Stimulated activated CD4-positive, alpha-beta T cell treated with anti-CD3 and anti-CD28 coated beads, Interleukin-15, amount 100 ng/mL, for 1 hour (primary cell): ENCODE results near the gene IFITM5.
"Not testable (repeated sequence)": the region's sequence is repeated elsewhere in the genome, so short reads cannot be mapped to it uniquely, and the experiment has no call there.

Source experiments
- DNase-seq, 2 donors: peaks; one replicate each; pipeline ENCODE4 v3.0.0-alpha.2; 2020; ENCODE audit warnings: low read depth in 1 of 2, low spot score in 1 of 2

The IFITM5 gene

DNA sequence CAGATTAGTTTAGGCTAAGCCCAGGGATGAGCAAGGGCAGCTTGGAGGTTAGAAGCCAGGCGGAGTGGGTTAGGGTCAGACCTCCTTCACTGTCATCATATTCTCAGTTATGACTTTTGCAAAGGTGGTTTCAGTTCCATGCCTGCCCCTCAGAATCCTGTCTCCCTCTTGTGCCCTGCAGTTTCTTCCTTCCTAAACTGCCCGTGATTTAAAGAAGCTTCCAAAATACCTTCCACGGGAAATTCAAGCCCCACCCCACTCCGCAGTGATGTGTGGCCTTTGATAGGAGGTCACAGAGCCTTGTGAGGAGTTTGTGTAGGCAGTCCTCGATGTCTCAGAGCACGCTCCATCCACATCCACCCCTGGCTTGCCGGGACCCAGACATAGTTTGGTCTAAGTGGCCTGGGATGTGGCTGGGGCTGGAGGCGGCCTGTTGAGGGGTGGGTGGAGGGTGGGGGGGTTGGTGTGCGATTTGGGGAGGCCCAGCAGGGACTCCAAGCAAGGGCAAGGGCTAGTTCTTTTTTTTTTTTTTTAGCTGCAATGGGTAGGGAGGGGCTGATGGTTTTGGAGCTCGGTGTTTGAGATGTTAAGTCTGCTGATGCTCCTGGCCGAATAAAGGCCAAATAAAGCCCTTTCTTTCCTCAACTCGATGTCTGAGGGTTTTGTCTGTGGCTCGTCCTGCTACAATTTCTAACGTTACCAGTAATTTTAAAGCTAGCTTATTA lies 12.9 kb upstream of the IFITM5 start:
- no peak for DNase-seq

DNA sequence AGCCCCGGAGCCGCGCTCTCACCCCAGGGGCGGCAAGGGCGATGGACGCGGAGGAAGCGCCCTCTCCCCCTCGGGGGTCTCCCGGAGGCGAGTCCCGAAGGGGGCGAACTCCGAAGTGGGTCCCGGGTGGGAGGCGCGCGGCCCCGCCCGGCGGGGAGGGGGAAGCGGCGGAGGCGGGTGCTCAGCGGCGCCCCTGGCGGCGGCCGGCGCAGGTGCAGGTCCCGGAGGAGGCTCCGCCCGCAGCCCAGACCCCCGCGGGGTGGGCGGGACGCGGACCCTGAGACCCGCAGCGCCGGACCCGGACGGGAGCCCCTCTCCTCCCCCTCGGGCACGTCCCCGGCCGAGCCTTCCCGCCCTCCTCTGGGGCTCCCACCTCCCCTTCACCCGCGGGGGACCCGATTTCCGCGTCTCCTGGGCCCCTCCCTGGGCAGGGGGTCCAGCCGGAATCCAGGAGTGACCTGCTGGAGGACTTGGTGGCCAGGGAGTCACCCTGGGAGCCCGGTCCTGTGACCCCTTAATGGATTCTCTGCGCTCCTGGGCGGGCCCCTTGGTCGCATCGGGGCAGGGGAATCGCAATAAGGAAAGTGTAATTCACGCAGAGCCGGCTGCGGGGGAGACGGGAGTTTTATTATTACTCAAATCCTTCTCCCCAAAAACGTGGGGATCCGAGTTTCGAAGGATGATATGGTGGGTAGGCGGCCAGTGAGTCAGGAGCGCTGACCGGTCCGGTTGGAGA lies 11.9 kb upstream of the IFITM5 start:
- not testable (repeated sequence) for DNase-seq

DNA sequence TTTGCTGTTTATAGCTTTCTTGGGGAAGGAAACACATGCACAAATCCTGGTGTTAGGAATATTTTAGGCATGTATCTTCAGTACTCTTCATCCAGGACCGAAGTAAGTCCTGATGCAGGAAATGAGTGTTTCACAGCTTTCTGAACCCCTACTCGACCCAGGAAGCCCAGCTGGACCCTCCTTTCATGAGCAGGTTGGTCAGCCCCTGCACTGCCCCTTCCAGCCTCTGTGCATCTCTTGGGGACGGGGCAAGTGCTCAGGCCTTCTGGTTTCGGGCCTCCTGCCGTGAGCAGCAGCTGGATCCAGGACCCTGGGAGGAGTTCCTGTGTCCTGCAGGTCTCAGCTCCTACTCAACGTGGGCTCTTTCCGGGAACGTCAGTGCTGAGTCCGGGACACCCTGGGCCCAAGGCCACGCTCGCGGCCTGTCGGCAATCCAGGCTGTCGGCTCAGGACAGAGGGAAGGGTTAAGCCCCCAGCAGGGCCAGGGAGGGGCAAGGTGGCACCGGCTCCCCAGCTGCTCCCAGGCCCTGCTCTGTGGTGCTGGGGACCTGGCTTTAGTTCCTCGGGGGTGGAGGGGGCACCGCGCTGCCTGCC lies 10.8 kb upstream of the IFITM5 start:
- not testable (repeated sequence) for DNase-seq

DNA sequence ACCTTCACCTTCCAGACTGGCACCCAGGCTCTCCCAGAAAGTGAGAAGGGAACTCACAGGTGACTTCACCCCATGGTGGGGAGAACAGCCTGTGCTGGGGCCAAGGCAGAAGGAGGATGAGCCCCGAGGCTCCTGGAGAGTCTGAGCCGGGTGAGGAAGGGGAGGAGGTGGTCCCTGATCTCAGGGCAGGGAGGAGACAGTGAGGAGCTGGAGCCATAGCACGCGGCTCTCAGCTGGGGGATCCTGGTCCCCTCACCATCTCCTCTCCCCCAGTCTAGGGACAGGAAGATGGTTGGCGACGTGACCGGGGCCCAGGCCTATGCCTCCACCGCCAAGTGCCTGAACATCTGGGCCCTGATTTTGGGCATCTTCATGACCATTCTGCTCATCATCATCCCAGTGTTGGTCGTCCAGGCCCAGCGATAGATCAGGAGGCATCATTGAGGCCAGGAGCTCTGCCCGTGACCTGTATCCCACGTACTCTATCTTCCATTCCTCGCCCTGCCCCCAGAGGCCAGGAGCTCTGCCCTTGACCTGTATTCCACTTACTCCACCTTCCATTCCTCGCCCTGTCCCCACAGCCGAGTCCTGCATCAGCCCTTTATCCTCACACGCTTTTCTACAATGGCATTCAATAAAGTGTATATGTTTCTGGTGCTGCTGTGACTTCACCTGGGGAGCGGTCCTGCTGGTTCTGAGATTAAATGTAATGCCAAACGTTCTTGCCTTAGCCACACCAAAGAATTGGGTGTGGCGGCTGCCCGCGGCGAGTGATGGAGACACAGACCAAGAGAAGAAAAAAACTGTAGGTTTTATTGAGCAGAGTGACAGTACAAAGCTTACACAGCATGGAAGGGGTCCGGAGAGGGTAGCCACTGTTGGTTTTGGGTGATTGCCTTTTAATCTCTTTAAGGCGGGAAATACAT lies 9.7 kb upstream of the IFITM5 start:
- not testable (repeated sequence) for DNase-seq

DNA sequence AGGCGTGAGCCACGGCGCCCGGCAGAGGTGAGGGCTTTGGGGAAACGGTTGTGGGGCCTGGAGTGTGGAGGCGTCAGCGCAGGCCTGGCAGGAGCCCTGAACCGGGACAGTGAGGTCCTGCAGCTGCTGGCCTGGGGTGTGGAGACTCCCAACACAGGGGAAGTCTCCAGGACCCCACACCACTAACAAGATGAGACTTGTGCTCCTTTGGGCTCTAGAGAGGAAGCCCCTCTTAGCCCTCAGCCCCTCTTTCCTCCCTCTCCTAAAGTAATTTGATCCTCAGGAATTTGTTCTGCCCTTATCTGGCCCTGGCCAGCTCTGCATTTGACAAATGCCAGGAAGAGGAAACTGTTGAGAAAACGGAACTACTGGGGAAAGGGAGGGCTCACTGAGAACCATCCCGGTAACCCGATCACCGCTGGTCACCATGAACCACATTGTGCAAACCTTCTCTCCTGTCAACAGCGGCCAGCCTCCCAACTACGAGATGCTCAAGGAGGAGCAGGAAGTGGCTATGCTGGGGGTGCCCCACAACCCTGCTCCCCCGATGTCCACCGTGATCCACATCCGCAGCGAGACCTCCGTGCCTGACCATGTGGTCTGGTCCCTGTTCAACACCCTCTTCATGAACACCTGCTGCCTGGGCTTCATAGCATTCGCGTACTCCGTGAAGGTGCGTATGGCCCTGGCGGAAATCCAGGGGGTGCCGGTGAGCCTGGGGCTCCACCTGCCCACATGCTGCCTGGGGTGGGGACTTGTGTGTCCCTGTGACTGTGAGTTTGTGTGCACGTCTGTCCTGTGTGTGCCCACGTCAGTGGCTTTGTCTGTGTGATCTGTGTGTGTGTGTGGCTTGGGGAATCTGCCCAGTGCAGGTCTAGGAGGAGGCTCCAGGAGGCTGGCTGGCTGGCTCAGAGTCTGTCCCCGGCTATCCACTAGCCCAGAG lies 8.7 kb upstream of the IFITM5 start, which contains the start of gene IFITM2:
Gene IFITM2, plus strand, starts transcription at position 51 of the 943 bp plus-strand sequence. Its CDS starts 377 bp downstream, at position 428.
- not testable (repeated sequence) for DNase-seq

DNA sequence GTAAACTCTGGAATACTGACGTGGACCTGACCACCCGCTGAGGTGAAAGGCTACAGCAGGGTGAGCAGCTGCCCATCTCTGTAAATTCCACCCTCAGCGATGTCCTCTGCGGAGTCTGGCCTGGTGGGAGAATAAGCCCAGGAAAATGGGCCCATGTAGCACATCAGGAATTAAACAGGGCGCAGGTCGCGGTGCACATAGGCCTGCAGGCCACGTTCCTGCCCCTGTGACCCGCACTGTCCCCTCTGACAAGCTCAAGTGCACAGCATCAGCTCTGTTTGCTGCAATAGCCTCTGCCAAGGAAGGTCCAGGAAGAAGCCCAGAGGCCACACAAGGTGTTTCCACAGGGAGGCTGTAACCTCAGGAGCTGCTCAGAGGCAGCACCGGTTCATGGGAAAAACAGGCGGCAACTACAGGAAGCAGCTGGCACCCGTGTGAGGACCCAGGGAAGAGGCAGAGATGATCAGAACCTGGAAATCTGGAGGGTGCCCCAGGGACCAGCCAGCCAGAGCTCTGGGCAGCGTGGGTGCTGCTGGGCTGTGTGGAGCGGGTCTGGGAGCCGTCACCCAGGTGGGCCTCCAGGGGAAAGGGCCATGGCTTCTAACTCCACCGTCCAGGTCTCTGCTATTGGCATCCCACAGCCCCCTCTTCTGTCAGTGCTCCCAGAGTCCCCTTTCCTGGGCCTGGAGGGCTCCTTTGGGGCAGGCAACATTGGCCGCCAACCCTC lies 7.5 kb upstream of the IFITM5 start:
- DNase-seq, result no peak

DNA sequence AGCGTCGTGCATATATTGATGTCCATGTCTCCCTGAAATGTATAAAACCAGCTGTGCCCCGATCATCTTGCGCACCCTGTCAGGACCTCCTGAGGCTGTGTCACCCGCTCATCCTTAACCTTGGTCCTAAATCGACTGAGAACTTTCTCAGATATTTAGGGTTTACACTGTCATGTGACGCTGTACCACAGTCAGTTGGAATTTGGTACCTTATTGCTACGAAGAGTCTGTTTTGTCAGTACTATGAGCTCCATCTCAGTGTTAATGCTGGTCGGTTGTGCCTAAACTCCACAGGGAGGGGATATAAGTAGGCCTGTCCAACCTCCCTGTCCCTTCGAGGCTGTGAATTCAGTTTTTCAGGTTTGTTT lies 6.5 kb upstream of the IFITM5 start:
- DNase-seq, result no peak

DNA sequence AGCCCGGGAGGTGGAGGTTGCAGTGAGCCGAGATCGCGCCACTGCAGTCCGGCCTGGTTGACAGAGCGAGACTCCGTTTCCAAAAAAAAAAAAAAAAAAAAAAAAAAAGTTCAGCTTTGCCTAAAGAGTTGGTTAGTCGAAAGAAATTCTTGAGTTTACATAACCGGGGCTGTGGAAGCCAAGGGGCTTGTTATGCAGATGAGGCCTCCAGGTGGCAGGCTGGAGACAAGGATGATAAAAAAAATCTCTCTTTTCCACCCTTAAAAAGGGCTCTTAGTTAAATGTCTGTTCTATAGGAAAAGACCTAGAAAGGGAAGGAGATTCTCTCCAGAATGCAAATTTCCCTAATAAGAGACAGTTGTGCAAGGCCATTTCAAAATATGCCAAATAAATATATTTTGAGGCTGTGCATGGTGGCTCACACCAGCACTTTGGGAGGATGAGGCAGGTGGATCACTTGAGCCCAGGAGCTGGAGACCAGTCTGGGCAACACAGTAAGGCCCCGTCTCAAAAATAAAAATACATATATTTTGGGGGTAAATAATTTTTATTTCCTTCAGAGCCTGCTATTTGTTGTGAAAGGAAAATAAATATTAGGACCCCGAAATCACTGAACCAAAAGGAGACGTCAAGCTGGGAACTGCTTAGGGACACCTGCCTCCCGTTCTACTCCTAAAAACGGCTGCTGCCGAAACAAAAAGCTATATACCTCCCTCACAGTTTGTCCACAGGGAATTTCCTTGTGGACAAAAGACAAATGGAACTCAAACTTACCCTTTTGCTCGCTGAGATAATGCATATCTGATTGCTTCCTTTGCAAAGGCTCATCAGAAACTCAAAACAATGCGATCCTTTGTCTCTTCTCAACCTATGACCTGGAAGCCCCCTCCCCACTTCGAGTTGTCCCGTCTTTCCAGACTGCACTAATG lies 5.9 kb upstream of the IFITM5 start:
- DNase-seq, result no peak

DNA sequence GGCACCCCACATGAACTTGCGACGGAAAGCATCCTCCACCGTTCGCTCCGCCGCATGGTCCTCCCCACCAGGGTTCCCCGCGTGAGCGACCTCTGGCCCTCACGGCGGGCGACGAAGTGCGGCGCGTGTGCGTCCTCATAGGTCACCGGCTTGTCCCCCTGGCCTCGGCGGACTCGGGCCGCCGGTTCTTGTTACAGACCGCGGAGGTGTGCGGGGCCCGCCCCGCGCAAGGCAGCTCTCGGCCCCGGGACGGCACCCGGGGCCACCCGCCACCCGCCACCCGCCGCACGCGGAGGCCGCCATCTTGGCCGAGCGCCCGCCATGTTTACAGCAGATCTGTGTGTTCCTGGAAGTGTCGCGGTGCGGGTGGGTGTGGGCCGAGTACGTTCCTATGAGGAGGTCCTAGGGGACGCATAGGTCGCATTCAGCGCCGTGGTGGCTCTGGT lies 4.8 kb upstream of the IFITM5 start:
- DNase-seq, result no peak

DNA sequence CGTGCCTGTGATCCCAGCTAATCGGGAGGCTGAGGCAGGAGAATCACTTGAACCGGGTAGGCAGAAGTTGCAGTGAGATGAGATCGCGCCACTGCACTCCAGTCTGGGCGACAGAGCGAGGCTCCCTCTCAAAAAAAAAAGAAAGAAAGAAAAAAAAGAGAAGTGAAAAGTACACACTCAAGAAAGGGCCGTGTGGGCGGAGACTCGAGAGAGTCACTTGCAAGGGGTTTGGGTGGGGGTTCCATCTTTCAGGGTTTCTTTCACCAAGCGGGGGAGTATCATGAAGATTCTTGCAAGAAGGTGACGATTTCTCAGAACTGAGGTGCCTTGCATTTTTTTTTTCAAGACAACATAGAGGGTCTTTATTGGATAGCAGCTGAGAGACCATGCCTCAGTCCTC lies 4.0 kb upstream of the IFITM5 start:
- DNase-seq, result no peak

DNA sequence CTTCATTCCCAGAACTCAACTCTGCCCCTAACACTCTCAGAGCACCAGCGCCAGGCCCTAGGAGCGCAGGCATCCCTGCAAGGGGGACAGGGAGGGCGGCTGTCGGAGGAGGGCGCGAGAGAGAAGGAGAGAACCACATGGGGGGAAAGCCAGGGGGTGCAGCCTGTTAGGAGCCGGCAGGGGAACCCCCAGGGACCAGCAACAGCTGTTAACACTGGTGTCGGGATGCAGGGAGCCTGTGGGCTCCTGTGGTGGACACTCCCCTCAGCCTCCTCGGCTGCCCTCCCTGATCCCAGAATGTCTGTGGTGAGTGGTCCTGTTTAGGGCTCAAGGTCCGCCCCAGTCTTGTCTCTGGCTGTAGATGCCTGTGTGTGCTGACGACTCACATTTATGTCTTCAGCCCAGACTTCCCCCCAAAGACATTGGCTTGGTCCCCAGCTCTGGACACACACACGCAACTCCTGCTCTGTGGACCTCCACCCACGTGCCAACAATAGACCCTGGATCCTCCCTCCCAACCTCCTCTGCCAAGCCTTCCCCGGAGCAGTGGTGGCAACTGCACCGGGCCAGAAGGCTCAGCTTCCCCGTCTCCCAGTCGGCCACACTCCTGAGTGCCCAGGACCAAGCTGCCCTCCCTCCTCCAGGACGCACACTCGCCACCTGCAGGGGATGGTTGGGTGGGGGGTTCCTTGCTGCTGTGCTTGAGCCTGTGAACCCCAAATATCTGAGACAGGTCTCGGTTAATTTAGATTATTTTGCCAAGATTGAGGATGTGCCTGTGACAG lies 817 bp upstream of the IFITM5 start:
- no peak for DNase-seq

DNA sequence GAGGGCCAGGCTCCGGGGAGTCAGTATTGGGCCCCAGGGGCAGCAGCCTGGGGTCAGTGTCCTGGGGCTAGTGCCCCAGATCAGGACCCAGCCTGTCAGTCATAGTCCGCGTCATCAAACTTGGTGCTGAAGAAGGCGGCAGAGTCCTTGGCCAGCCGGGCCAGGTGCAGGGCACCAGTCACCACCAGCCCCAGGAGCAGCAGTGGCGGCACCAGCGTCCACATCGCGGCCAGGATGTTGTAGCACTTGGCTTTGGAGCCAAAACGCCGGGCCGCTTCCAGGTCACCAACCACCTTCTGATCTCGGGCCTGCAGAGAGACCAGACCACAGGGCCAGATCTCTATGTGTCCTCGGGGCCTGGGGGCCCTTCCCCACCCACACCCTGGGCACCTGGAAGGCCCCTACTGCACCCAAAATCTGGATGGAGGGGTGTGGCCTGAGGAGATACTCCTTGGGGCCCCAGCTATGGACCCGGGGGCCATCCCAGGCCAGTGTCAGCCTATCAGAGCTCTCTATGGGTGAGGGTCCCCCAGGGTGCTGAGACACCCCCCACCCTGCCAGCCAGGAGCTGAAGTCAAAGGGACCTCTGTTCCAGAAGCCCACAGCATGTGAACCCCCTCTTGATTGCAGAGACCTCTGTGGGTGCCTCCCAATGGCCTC lies 790 bp downstream of the IFITM5 start:
- no peak for DNase-seq

DNA sequence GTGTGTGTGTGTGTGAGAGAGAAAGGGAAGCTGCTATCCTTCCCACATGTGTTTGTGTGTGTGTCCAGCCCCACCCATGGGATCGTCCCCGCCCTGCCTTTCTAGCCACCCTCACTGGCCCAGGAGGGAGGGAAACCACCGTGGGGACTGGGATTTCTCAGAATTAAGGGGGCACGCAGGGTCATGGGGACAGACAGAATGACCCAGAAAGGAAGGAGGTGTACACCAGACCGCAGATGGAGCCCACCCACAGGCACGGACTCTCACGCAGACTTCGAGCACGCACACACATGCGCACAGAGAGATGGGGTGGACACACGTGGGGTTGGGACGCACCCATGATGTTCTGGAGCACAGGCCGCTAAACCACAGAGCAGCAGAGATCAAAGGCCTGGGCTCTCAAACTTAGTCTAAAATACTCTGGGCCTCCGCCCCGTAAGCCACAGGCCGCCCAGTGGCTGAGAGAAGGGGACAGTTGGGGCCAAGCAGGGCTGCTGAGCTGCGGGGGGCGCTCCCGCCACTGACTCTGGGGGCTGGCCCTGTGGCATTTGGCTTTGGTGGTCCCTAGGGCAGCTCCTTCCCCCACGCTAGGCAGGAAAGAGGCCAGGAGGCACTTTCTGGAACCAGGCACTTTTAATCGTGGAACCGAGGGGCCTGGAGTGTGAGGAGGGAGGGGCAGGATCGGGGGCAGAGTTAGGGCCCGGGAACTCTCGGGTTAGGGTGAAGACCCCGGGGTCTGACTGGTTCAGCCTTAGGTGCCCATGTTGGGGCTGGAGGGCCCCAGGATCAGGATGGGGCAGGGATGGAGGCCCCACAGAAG lies 1.5 kb downstream of the IFITM5 start:
- DNase-seq, result no peak

DNA sequence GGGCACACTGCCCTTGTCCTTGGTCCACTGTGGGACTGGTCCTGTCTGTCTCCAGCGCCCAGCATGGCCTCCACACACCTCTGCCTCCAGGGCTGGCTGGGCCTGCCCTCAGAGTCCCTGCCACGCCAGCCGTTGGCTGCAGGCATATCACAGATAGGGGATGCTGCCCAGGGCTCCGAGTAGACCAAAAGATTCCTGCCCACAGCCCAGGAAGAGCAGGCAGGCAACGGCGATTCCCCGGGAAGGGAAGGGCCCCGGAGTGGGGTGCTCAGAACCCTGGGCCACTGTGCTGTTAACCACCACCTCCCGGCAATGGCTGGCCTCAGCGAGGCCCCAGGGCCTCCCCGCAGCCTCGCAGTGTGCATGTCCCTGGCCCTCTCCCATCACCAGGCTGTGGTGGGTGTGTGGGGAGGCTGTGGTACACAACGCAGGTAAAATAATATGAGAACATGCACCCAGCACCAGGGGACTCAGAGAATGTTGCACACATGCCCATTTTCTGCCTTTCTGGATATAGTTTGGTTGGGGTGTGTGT lies 2.2 kb downstream of the IFITM5 start:
- DNase-seq, result no peak

DNA sequence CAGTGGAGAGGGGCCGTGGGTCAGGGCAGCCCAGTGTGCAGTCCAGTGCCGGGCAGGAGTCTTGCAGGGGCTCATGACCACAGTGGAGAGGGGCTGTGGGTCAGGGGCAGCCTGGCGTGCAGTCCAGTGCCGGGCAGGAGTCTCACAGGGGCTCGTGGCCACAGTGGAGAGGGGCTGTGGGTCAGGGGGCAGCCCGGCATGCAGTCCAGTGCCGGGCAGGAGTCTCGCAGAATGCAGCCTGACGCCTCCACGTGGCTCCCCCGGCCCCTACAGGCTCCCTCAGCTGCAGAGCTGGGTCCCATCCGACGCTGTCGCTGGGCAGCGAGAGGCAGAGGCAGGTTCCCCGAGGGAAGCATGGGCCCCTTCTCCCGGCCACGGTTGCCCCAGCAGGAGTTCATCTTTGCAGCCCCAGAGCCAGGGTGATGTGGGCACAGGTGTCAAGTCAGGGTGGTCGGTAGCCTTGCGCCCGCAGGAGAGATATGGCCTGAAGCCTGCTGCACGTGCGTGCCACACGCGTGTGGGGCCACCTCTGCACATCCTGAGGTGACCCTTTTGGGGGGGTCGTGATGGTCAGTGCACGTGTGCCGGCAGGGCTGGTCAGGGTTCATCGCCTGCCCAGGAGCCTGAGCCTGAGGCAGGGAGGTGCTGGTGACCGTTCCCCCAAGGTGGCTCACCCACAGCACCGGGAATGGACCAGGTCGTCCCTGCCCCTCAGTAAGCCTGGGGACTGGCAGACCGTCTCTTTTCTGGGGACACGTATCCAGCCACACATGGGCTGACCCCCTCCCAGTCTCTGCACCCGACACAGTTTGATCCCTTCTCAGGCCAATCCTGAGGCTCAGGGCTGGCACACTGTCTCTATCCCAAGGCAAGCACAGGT lies 2.9 kb downstream of the IFITM5 start:
- no peak for DNase-seq
